Measurements from ENCODE around the gene ESR1. TPM values are rescaled to one million over a fixed set of nuclear protein-coding genes. Genes with fewer than 3 reads are reported as not detected.

The ESR1 gene
- total and polyA plus RNA-seq, 9 of the 15 experiments (the other 6 are each of a cell fraction or from before 2014, with no cell fraction given), result 0.03 to 0.27 (median 0.08) TPM; not detected in 1

DNA sequence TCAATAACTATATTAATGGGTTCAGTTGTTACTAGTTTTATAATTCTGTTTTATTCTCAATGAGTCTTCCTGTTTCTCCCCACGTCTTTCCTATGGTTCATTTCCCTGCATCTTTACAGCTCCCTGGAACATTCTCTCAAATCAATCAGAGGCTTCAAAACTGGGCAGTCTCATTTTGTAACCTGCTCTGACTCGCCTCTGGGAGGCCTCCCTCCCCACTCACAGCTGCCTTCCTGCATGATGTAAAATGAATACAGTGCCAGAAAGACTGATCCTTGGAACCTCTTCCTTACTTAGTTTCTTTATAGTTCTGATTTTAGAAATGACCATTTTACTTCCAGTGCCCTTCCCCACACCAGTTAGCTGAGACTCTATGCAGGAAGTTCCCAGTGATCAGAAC lies 103.9 kb downstream of the ESR1 start:
- Histone ChIP-seq H3K9ac (ENCODE audit: insufficient read depth in 1 of 2, low read depth in 2 of 2, low read length in 2 of 2) (no peak overlapping the region), H3K36me3 (ENCODE audit: control insufficient read depth, insufficient read depth, low read length) (no peaks in the 10 kb centered on the region), H4K20me1 (replicated peaks; ENCODE audit: control insufficient read depth, insufficient read depth, low read length) (no peaks in the 10 kb centered on the region), H3K79me2 (ENCODE audit: control insufficient read depth, insufficient read depth, low read length) (no peaks in the 10 kb centered on the region), H3K4me3 (no peak overlapping the region), H3K4me2 (ENCODE audit: insufficient read depth, low read length) (no peak overlapping the region), H3K27me3 (ENCODE audit: control insufficient read depth in 2 of 2, insufficient read depth in 2 of 2, low read length in 2 of 2) (no peaks in the 10 kb centered on the region), H3K9me3 (replicated peaks; ENCODE audit: control insufficient read depth, insufficient read depth, low read depth, low read length) (no peaks in the 10 kb centered on the region), H3K9me1 (ENCODE audit: control insufficient read depth, insufficient read depth, low read length) (no peaks in the 10 kb centered on the region), H3K27ac (ENCODE audit: extremely low read depth, low read depth, low read length) (no peak overlapping the region), H2AFZ (ENCODE audit: low read depth, low read length) (no peak overlapping the region), H3K4me1 (replicated peaks in 1 of 2; ENCODE audit: control insufficient read depth in 2 of 2, insufficient read depth in 2 of 2, low read length in 2 of 2) (no peaks in the 10 kb centered on the region)
- ATAC-seq (no peak), FAIRE-seq (no peak), DNase-seq (ENCODE audit: extremely low read depth in 1 of 4, low spot score in 3 of 4) (no peak)
- in situ Hi-C loops (cut with MboI) (loop anchor here (10.0 kb wide), 1 partner anchor 53 kb away; no protein-coding TSS in a partner anchor), intact Hi-C loops (cut with micrococcal nuclease) (no loop called here)
- BruUV-seq (replicated peaks), result no TSS peak
- ChIA-PET POLR2A (no interaction called here), CTCF (ENCODE audit: low intra/inter-chr PET ratio) (no interaction called here)
- TF ChIP-seq HDAC8 (tag; IDR thresholded peaks at IDR 0.05), result no peak
- TF ChIP-seq SRSF9 (IDR thresholded peaks at IDR 0.05; ENCODE audit: borderline replicate concordance, low read depth, low read length), result no peak
- no peak for TF ChIP-seq GATA2 (CRISPR knock-in tag; IDR thresholded peaks at IDR 0.05)
- TF ChIP-seq GTF2A2 (tag; IDR thresholded peaks at IDR 0.05), result no peak
- TF ChIP-seq ZNF12 (CRISPR knock-in tag; IDR thresholded peaks at IDR 0.05), result no peak
- TF ChIP-seq KDM1A (IDR thresholded peaks at IDR 0.05), result no peak
- TF ChIP-seq PHF20 (IDR thresholded peaks at IDR 0.05; ENCODE audit: partially characterized antibody), result no peak
- TF ChIP-seq, protein P1, sequence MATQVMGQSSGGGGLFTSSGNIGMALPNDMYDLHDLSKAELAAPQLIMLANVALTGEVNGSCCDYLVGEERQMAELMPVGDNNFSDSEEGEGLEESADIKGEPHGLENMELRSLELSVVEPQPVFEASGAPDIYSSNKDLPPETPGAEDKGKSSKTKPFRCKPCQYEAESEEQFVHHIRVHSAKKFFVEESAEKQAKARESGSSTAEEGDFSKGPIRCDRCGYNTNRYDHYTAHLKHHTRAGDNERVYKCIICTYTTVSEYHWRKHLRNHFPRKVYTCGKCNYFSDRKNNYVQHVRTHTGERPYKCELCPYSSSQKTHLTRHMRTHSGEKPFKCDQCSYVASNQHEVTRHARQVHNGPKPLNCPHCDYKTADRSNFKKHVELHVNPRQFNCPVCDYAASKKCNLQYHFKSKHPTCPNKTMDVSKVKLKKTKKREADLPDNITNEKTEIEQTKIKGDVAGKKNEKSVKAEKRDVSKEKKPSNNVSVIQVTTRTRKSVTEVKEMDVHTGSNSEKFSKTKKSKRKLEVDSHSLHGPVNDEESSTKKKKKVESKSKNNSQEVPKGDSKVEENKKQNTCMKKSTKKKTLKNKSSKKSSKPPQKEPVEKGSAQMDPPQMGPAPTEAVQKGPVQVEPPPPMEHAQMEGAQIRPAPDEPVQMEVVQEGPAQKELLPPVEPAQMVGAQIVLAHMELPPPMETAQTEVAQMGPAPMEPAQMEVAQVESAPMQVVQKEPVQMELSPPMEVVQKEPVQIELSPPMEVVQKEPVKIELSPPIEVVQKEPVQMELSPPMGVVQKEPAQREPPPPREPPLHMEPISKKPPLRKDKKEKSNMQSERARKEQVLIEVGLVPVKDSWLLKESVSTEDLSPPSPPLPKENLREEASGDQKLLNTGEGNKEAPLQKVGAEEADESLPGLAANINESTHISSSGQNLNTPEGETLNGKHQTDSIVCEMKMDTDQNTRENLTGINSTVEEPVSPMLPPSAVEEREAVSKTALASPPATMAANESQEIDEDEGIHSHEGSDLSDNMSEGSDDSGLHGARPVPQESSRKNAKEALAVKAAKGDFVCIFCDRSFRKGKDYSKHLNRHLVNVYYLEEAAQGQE (IDR thresholded peaks at IDR 0.05; ENCODE audit: borderline replicate concordance), result no peak
- TF ChIP-seq, protein P1 (CRISPR knock-in tag; IDR thresholded peaks at IDR 0.05; ENCODE audit: low read depth), result no peak
- TF ChIP-seq NFIC (IDR thresholded peaks at IDR 0.05), result no peak
- TF ChIP-seq PTRF (tag; IDR thresholded peaks at IDR 0.05), result no peak
- no peak for TF ChIP-seq ILK (tag; IDR thresholded peaks at IDR 0.05; ENCODE audit: borderline replicate concordance, low read depth)
- TF ChIP-seq PRPF4 (IDR thresholded peaks at IDR 0.05; ENCODE audit: insufficient read depth, low read depth, low read length, poor library complexity, severe bottlenecking), result no peak
- TF ChIP-seq ZNF134 (CRISPR knock-in tag; conservative IDR thresholded peaks at IDR 0.05), result no peak
- no peak for TF ChIP-seq NCOR1 (IDR thresholded peaks at IDR 0.05)
- TF ChIP-seq ZC3H11A (IDR thresholded peaks at IDR 0.05; ENCODE audit: low read depth, low read length), result no peak
- TF ChIP-seq HNRNPLL (IDR thresholded peaks at IDR 0.05; ENCODE audit: low read depth, low read length, poor library complexity, severe bottlenecking), result no peak
- no peak for TF ChIP-seq ZNF830 (CRISPR knock-in tag; IDR thresholded peaks at IDR 0.05)
- 0% methylated on average over 2 of the region's 2 CpGs for WGBS (ENCODE audit: insufficient coverage, low coverage, missing lambda C conversion rate)
